HG03103 (cell line): ENCODE data around the gene MRPS2.

Source experiments
- ATAC-seq: cut with Tn5 transposase; IDR thresholded peaks from one replicate; pipeline ENCODE4 v1.9.1; 2021; ENCODE audit warnings: low read depth; ENCODE audit not compliant: unreplicated experiment

The MRPS2 gene

DNA sequence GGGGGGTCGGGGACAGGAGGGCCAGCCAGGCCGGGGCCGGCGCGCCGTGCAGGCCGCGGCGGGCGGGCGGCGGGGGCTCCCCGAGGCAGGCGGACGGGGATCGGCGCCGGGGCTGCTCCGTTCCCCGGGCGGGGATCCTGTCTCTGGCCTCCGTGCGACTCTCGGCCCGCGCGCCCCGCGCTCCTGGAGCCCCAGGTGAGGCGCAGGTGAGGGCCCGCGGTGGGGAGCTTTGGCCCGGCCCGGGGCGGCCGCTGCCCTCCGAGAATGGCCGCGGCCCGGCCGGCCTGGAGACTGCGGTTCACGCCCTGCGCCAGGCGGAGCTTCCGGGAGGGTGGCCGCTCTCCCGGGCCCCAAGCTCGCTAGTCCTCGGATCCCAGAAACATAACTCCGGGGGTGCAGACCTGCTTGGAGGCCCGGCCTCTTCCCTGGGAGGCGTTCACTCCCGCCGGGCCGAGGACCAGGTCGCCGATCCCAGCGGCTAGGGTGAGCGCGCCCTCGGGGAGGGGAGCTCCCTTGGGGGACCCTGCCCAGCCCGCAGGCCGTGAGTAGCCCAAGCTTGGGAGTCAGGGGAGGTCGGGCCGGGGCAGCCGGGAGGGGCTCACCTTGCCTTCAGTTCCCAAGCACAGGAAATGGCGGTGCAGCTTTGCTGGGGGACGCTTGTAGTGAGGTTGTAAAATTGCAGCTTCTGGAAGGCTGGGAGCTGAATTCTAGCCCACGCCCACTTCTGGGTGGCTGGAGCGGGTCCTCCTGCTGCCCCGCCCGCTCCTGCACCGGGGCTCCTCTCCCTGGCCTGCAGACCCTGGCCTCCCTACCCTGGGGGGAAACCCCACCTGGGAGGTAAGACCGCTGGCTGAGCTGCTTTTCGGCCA, 20.2 kb upstream of the MRPS2 start:
- ATAC-seq = no peak

DNA sequence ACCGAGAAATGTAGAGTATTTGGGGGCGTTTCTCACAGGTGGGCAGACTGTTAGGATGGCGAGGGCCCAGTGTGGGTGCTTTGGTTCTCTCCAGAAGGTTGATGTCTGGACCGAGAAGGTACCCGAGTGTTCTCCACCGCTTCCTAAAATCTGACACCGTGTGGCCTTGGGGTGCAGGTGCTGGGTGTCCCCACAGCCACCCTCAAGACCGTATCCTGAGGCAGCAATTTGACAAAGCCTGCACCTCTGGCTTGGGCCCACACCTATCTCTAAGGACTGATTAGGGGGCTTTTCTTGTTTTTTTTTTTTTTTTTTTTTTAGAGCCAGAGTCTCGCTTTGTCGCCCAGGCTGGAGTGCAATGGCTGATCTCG, 19.6 kb upstream of the MRPS2 start:
- no peak for ATAC-seq

DNA sequence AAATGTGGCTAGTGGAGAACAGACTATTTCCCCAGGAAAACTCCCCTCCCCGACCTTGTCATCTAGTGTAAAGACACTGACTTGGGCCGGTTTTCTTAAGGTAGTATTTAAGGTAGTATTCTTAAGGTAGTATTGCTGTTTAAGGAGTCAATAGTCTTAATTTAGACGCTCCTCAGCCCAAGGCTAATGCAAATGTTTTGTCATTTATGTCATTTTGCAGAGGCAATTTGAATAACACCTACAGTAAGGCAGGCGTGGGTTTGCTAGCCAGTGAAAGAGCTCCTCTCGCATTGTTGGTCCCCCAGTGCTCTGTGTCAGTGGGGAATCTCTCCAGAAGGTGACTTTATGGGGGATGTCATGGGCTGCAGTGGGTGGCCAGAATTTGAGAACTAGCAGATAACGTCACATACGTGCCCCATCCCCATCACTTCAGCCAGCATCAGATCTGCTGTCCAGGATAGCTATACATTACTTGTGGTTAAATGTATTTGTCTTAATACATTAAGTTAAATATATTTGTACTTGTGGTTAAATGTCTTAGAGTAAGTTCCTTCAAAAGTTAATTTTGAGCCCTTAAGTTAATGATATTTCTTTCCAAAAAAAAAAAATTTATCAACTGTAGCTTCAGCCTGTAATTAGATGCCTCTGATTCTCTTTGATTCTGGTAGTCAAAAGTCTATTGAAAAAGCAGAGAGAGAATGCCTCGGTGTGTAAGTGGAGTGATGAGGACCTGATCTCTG, 18.3 kb upstream of the MRPS2 start:
- ATAC-seq = no peak

DNA sequence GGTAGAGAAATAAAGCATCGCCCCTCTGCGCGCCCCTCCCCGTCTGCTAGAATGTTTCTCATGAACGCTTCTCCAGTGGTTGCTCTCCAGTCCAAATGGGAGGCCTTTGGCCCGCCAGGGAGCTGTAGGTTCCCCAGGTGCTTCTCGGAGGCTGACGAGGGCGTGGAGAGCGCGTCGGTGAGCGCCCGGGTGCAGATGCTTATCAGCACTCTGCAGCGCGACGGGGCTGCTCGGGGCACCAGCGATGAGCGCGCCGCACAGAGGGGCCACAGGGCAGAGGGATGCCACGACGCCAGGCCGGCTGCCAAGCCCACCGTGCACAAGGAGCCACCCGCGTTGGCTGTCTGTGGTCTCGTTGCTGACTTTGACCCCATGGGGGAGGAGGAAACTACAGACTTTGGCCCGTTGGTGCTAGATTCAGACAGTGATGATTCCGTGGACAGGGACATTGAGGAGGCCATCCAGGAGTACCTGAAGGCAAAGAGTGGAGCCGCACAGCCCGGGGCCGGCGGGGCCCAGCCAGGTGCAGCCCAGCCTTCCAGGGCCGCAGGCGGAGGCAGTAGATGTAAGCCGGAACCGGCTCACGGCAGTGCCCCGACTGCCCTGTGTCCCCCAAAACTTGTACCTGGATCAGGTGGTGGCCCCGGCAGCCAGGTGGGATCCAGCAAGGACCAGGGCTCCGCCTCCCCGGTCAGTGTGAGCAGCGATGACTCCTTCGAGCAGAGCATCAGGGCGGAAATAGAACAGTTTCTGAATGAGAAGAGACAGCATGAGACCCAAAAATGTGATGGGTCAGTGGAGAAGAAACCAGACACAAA, 15.8 kb upstream of the MRPS2 start:
- no peak for ATAC-seq

DNA sequence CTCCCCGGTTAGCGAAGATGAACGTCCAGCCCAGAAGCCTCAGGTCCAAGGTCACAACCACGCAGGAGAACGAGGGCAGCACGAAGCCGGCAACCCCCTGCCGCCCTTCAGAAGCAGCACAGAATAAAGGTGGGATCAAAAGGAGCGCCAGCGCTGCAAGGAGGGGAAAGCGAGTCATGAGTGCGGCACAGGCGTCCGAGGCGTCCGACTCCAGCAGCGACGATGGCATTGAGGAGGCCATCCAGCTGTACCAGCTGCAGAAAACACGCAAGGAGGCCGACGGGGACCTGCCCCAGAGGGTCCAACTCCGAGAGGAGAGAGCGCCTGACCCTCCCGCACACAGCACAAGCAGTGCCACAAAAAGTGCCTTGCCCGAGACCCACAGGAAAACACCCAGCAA, 15.1 kb upstream of the MRPS2 start:
- no peak for ATAC-seq

DNA sequence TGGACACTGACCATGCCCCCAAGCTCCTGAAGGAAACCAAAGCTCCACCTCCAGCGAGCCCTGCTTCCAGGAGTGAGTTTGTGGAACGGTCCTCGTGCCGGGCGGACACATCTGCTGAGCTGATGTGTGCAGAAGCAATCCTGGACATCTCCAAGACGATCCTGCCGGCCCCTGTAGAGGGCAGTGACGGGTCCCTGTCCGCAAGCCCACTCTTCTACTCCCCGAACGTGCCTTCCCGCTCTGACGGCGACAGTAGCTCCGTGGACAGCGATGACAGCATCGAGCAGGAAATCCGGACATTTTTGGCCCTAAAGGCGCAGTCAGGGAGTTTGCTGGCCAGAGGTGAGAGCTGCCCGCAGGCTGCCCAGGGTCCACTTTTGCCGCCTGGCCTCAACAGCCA, 14.7 kb upstream of the MRPS2 start:
- no peak for ATAC-seq

DNA sequence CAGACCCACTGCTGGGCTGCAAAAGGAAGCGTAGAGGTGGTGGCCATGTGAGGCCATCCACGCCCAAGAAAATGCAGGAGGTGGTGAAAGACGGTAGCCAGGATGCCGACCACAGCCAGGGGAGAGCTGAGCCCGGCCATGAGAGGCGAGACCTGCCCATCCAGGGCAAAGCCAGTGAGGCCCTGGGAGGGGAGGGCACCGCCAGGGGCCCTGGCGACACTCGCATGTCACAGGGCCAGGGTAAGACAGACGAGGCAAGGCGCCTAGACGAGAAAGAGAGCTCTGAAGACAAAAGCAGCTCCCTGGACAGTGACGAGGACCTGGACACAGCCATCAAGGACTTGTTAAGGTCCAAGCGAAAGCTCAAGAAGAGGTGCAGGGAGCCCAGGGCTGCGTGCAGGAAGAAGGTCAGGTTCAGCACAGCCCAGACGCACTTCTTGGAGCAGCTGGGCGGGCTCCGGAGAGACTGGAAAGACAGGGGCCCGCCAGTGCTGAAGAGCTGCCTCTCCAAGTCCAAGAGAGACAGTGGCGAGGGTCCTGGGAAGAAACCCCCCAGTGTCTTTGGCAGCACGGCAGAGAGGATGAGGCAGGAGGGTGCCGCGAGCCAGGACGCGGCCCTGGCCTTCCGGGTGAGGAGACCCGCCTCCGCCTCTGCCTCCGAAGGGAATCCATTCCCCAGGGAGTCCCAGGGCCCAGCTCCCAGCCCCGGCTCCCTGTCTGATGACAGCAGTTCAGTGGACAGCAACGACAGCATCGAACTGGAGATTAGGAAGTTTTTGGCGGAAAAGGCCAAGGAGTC, 14.0 kb upstream of the MRPS2 start:
- ATAC-seq = no peak

DNA sequence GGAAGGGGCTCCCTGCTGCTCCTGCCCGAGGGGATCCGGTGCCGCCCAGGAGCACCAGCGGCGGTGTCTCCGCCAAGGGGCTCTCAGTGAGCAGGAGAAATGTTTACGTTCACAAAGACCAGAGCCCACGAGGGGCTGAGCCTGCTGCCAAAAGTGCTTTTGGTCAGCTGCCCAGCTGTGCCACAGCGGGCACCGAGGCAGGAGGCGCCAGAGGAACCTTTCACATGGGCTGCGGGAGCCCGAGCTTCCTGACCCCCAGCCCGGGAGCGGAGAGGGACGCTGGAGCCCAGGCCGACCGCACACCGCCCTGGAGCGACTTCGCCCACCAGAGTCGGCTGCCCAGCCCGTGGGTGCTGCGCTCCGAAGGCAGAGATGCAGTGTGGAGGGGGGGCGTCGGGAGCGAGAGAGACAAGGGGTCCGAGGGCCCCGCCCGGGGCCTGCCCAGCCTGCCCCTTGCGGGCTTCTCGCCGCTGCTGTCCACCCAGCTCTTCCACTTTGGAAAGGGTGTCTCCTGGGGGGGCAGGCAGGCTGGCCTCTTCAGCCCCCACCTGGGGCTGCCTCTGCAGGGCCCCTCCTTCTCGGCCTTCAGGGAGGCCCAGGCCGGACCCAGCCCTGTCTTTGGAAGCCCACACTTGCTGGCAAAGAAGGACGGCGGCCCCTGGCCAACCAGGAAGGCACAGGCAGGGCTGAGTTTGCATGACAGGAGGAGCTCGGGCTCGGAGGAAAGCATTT, 13.0 kb upstream of the MRPS2 start:
- no peak for ATAC-seq

DNA sequence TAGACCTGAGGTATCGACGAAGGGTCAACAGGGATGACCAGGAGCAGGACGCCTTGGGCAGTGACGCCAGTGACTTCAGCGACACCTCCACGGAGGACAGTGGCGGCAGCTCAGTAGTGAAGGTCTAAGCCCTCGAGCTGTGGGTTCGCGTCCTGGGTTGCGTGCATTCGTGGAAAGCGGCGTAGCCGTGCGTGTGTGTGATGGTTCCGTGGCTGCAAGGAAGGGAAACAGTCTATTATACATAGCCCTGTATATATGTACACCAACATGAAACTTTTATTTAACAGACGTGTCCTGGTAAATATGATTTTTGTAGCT, 12.5 kb upstream of the MRPS2 start:
- no peak for ATAC-seq

DNA sequence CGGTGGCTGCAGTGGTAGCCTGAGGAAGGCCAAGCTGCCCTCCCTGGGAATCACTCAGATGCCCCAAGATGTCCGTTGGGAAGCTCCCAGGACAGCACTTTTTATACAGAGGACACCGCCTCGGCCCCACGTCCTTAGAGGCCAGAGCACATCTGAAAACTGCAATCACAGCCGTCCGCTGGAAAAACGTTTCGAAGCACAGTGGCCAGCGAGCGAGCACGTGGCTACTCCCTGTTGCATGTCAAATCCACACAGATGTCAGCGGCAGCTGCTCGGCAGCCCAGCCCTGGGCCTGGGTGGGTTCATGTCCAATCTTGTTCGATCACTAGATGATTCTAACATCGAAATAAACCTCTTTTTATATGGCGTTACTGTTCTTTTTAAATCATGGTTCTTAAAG, 12.0 kb upstream of the MRPS2 start:
- no peak for ATAC-seq

DNA sequence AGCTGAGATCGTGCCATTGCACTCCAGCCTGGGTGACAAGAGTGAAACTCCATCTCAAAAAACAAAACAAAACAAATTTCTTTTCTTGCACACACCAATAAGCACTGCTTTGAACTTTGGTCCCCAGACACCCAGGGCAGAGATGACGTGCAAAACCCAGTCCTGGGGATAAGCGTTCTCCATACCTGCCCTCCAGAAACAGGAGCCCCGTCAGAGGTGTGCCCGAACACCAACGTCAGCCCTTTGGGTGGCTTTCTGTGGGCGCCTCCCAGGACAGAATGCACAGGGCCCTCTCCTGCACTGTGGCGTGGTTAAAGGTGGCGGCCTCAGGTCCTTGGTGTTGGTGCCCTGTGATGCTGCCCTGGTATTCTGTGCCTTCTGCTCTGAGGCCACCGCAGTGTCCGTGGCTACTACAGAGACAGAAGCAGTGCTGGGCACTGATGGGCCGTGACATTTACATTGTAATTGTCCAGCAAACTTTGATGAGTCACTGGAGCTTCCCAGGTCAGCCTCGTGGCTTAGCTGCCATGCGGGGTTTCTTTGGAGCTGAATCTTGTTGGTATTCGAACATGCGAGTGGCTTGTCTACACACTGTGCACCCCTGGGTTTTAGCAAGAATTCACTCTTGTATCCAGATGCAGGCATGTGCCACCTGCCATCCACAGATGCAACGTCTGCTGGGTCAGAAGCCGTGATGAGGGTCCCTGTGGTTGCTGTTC, 11.1 kb upstream of the MRPS2 start:
- no peak for ATAC-seq

DNA sequence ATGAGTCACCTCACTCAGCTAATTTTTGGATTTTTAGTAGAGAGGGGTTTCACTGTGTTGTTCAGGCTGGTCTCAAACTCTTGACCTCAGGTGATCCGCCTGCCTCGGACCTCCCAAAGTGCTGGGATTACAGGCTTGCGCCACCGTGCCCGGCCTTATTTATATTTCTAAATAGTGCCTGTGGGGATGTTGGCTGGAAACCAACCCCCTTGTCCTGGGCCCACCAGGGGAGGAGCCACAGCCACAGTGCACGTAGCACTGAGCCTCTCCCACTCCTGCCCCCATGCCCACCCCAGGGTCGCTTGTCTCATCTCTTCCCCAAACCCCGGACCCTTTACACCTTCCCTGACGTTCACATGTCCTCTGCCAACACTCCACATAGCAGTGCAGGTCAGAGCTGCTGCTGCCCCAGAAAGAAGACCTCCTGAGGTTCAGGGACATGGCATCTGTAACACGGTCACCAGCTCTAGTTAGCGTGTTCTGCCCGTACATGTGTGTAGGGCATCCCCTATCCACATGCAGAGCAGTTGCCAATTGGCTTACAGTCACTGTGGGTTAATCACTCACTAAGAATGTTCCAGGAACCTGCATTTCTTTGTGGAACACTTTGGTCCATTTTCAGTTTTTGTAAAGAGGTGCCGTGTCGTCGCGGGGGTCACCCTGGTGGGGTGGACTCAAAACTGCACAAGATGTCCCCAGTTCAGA, 10.2 kb upstream of the MRPS2 start:
- no peak for ATAC-seq

DNA sequence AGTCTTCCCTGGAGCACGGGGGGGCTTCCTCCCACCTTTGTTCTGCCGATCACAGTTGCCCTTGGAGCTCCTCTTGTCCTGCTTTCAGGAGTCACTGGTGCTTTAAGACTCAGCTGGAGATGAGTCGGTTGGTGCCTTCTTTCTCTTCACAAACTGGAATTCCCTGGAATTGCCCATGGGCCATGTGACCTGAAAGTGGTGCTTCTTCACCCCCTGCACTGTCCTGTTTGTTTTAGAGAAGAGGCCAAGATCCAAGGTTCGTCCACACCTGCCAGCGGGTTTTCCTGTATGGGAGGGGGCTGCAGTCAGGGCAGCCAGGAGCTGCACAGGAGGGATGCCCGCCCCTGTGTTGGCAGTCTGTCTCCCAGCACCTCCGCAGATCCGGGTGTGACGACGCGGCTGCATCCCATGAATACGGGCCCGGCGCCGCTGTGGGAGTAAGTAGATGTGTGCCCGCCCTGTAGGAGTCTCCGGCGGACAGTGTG, 9.5 kb upstream of the MRPS2 start:
- no peak for ATAC-seq

DNA sequence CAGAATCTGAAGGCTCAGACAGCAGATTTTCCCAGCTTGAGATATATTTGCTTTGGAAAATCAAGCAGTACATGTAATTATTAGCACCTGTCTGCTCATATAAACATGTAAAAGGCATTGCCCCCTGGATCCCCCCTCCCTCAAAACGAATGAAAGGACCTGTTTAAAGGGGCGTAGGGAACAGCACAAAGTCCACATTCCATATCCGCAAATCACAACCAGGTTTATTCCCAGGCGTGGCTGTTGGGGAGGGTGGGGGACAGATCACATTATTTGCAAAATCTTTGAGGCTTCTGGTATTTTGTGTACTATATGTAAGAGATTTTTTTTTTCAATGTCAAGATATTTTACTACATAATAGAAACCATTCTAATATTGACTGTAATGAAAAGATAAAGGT, 8.7 kb upstream of the MRPS2 start:
- ATAC-seq = no peak

DNA sequence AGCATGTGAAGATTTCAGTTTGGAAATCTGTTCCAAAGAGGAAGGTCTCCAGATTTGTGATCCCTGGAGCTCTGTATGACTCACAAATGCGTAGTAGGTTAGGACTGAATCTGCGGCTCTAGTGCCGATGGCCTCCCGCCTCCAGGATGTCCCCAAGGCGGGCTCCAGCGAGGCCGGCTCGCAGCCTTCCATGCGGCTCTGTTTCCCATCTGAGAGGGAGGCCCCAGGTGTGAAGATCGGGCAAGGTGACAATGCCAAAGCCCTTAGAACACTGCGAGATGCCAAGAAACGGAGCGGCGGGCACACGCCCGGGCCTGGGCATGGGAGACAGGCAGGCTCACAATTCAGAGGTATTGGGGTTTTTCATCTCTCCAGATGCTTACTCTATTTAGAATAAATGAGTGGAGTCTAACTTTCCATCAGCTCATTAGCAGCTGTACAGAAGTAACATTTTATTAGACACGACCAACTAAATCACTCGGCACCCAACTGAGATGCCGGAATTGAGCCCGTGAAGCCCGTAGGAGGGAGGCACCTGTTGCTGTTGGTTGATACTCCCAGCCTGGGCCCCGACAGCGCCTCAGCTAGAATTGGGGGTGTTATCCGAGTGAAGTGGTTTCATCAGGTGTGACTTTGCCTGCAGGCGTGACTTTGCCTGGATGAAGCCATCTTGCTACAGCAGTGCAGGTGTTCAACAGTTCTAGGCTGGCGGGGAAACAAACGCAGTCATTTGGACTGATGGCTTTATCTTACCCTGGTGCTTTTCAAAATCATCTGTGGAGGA, 7.4 kb upstream of the MRPS2 start:
- ATAC-seq = no peak

DNA sequence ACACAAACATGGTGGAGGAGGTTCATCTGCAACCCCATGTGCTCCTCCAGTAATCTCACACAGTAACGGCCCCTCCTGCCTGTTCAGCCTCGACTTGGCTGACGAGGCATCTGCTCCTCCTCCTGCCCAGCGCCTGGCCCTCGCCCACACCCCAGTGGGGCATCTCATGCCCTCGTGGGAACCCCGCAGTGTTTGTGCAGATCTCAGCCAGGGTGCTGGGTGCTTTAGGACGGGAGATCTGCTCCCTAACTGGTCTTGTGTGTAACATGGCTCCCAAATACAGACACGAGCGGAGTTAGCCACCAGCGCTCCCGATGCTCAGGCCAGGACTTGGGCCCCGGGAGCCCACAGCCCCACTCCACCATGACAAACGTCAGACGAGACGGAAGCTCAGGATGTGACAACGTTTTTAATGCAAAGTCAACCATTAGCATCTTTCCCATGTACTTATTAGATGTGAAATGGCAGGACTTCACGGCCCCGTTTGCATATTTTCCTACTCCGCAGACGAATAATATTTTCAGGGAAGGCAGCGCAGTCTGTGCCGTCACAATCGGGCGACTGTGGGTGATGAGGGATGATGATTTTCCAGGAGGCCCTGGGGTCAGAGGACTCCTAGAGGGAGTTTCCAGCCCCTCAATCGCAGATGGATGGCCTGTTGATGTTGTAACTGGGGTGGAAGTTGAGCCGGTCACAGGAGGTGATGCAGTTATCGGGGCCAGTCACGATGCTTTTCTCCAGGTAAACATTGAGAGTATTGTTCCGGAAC, 5.5 kb upstream of the MRPS2 start:
- ATAC-seq = no peak
